Fibroblast of lung (primary cell): ENCODE measurements around the gene HCFC1.

Source experiments
- EZH2 ChIP-seq: IDR thresholded peaks from 2 replicates; pipeline ENCODE4 v1.5.1; 2012; ENCODE audit warnings: low read length, control low read depth, mild to moderate bottlenecking; ENCODE audit errors: missing control alignments
- TF ChIP-seq, protein P1 (sequence below), 2 donors: IDR thresholded peaks in 1 of 2; conservative IDR thresholded peaks in 1 of 2; 1 replicate in 1 of 2; 2 replicates in 1 of 2; pipeline ENCODE4 v1.5.1; 2011 to 2012; ENCODE audit warnings: low read length in 2 of 2, control low read depth in 1 of 2, inconsistent platforms in 1 of 2, low read depth in 1 of 2, mild to moderate bottlenecking in 1 of 2

GRCh38 chrX:153900831-153901752 is 70.5 kb downstream of the HCFC1 start:
- TF ChIP-seq, protein P1, sequence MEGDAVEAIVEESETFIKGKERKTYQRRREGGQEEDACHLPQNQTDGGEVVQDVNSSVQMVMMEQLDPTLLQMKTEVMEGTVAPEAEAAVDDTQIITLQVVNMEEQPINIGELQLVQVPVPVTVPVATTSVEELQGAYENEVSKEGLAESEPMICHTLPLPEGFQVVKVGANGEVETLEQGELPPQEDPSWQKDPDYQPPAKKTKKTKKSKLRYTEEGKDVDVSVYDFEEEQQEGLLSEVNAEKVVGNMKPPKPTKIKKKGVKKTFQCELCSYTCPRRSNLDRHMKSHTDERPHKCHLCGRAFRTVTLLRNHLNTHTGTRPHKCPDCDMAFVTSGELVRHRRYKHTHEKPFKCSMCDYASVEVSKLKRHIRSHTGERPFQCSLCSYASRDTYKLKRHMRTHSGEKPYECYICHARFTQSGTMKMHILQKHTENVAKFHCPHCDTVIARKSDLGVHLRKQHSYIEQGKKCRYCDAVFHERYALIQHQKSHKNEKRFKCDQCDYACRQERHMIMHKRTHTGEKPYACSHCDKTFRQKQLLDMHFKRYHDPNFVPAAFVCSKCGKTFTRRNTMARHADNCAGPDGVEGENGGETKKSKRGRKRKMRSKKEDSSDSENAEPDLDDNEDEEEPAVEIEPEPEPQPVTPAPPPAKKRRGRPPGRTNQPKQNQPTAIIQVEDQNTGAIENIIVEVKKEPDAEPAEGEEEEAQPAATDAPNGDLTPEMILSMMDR (conservative IDR thresholded peaks at IDR 0.05 in 1 of 2, IDR thresholded peaks at IDR 0.05 in 1 of 2; ENCODE audit: low read depth in 1 of 2, low read length in 2 of 2) = no peak
- no peak for TF ChIP-seq EZH2
